Thyroid gland (tissue), 4 donors: ENCODE measurements around the gene FNDC11. TPM values are rescaled to one million over a fixed set of nuclear protein-coding genes. Genes with fewer than 3 reads are reported as not detected.

ENCODE experiments used
- DNase-seq, 2 donors: peaks; one replicate each; pipeline ENCODE4 v3.0.0-alpha.2; 2019
- H3K27ac ChIP-seq, 3 donors: fragments of 200-600 bp; sonication (generic); 1 replicate in 2 of 3; 2 replicates in 1 of 3; pipeline ENCODE4 v1.5.1; 2016 to 2019; ENCODE audit warnings: mild to moderate bottlenecking in 1 of 3, moderate library complexity in 1 of 3
- H3K27me3 ChIP-seq: fragments of 200-600 bp; sonication (generic); one replicate; pipeline ENCODE4 v1.5.1; 2019
- H3K36me3 ChIP-seq, 2 donors: fragments of 200-600 bp; sonication (generic); one replicate each; pipeline ENCODE4 v1.5.1; 2016 to 2019
- H3K4me1 ChIP-seq, 2 donors: fragments of 200-600 bp; sonication (generic); one replicate each; pipeline ENCODE4 v1.5.1; 2017 to 2019
- H3K4me3 ChIP-seq, 3 donors: fragments of 200-600 bp; sonication (generic); replicated peaks in 1 of 3; 1 replicate in 2 of 3; 2 replicates in 1 of 3; pipeline ENCODE4 v1.5.1; 2016; ENCODE audit warnings: mild to moderate bottlenecking in 1 of 3
- H3K9me3 ChIP-seq: fragments of 200-600 bp; sonication (generic); one replicate; pipeline ENCODE4 v1.5.1; 2017
- CTCF ChIP-seq, 6 experiments: fragments of 200-600 bp in 3 of 6; fragments of 450-650 bp in 3 of 6; sonication (generic) in 3 of 6; IDR thresholded peaks; one replicate each; pipeline ENCODE4 v1.5.1; 2016 to 2019; ENCODE audit warnings: antibody characterized with exemption in 6 of 6, mild to moderate bottlenecking in 2 of 6, inconsistent platforms in 1 of 6, moderate library complexity in 1 of 6
- POLR2A ChIP-seq, 2 donors: fragments of 450-650 bp; IDR thresholded peaks; one replicate each; pipeline ENCODE4 v1.6.1; 2017; ENCODE audit warnings: antibody characterized with exemption in 2 of 2, mild to moderate bottlenecking in 2 of 2, moderate library complexity in 1 of 2
- WGBS, 2 donors: methylation state at CpG; one replicate each; pipeline ENCODE4 v1.1.5; 2017; 5-methylcytosine and 5-hydroxymethylcytosine counted together
- intact Hi-C: fragments of 100-400 bp; cut with DNase I; formaldehyde crosslinking; loops from one replicate; pipeline ENCODE4 v1.15.1; 2023
- total RNA-seq, 4 donors: library from RNA; depleted of rRNA; stranded (reverse); fragments of >200 nt; gene quantifications; one replicate each; pipeline ENCODE4 v1.2.3, GENCODE V29; 2016

The FNDC11 gene
- total RNA-seq, 4 donors from 2014 or later = 0.39 to 0.89 (median 0.40) TPM; not detected in 1

GRCh38 chr20:63518351-63518861 is 35.6 kb upstream of the FNDC11 start:
- H3K4me1 ChIP-seq = peaks cover 23 to 25% of the 10 kb centered on the region in 2 donors
- no peak overlapping the region for H3K27ac ChIP-seq
- 75 to 90% methylated on average over 4 to 17 of the region's 20 CpGs for WGBS, 2 donors
- intact Hi-C loops = no loop called here
- peaks cover 0 to 4% of the 10 kb centered on the region in 2 donors for H3K36me3 ChIP-seq
- H3K9me3 ChIP-seq = no peaks in the 10 kb centered on the region
- H3K27me3 ChIP-seq = no peaks in the 10 kb centered on the region
- no peak for DNase-seq
- no peak overlapping the region for H3K4me3 ChIP-seq
- TF ChIP-seq CTCF (IDR thresholded peaks at IDR 0.05) (no peak), POLR2A (IDR thresholded peaks at IDR 0.05) (no peak)

GRCh38 chr20:63518946-63519667 is 34.9 kb upstream of the FNDC11 start:
- Histone ChIP-seq H3K27ac (no peak overlapping the region), H3K4me3 (peak overlapping the region in 1 of 3 donors; percentile 94), H3K27me3 (no peaks in the 10 kb centered on the region), H3K36me3 (peaks cover 0 to 4% of the 10 kb centered on the region in 2 donors), H3K4me1 (peaks cover 23 to 25% of the 10 kb centered on the region in 2 donors), H3K9me3 (no peaks in the 10 kb centered on the region)
- no peak for DNase-seq
- intact Hi-C loops = no loop called here
- 78 to 83% methylated on average over 24 to 26 of the region's 32 CpGs for whole genome bisulfite sequencing, 2 donors
- TF ChIP-seq POLR2A (IDR thresholded peaks at IDR 0.05) (no peak), CTCF (IDR thresholded peaks at IDR 0.05) (no peak)

GRCh38 chr20:63519668-63520503 is 34.1 kb upstream of the FNDC11 start:
- intact Hi-C loops = no loop called here
- TF ChIP-seq POLR2A (IDR thresholded peaks at IDR 0.05) (no peak), CTCF (IDR thresholded peaks at IDR 0.05) (peak in 1 of 6 experiments; percentile 5)
- H3K9me3 ChIP-seq = no peaks in the 10 kb centered on the region
- peak overlapping the region; percentile 43 to 94 (median 53) for H3K4me3 ChIP-seq
- peaks cover 23 to 25% of the 10 kb centered on the region in 2 donors for H3K4me1 ChIP-seq
- H3K36me3 ChIP-seq = peaks cover 0 to 4% of the 10 kb centered on the region in 2 donors
- H3K27me3 ChIP-seq = no peaks in the 10 kb centered on the region
- DNase-seq = peak; percentile 47 to 62
- peak overlapping the region; percentile 85 to 95 (median 92) for H3K27ac ChIP-seq
- WGBS, 2 donors = 0 to 1% methylated on average over 13 to 23 of the region's 72 CpGs

- Histone ChIP-seq H3K27ac (peak within 1 kb of the TSS; percentile 85 to 95 (median 92)), H3K9me3 (no peaks in the 10 kb centered on the region), H3K4me3 (peak within 1 kb of the TSS; percentile 66 to 94 (median 91)), H3K36me3 (peaks cover 0 to 4% of the 10 kb centered on the region in 2 donors), H3K27me3 (no peaks in the 10 kb centered on the region), H3K4me1 (peaks cover 23 to 25% of the 10 kb centered on the region in 2 donors)
- intact Hi-C loops = no loop called here
- DNase-seq = peak; percentile 72 to 77
- TF ChIP-seq CTCF (IDR thresholded peaks at IDR 0.05) = no peak
- peak; percentile 59 to 87 for TF ChIP-seq POLR2A (IDR thresholded peaks at IDR 0.05)
- 0% methylated on average over 6 of the region's 64 CpGs; no CpG with 5 or more reads in 1 of the 2 donors for WGBS, 2 donors
Observed at GRCh38 chr20:63520504-63520933, 33.4 kb upstream of the FNDC11 start, which contains the start of gene PPDPF. Gene PPDPF (plus strand): TSS chr20:63520765. CDS start chr20:63521309, 544 bp downstream.
